OCI-LY1 (cell line): Measurements from ENCODE around the gene TRPV4.

Experiments used
- EZH2 ChIP-seq: fragments of 200-600 bp; sonication (generic), shearing (Covaris generic); IDR thresholded peaks from 2 replicates; pipeline ENCODE4 v1.8.0; 2017; ENCODE audit warnings: borderline replicate concordance, mixed run types, mild to moderate bottlenecking, antibody characterized with exemption, low read length, moderate library complexity, mixed read lengths
- TF ChIP-seq, protein P1 (sequence below): fragments of 200-600 bp; sonication (generic), shearing (Covaris generic); IDR thresholded peaks from 2 replicates; pipeline ENCODE4 v1.5.1; 2017; ENCODE audit warnings: mild to moderate bottlenecking, antibody characterized with exemption, low read length, moderate library complexity, mixed read lengths

GRCh38 chr12:109776624-109777023 is 56.6 kb downstream of the TRPV4 start:
- TF ChIP-seq, protein P1, sequence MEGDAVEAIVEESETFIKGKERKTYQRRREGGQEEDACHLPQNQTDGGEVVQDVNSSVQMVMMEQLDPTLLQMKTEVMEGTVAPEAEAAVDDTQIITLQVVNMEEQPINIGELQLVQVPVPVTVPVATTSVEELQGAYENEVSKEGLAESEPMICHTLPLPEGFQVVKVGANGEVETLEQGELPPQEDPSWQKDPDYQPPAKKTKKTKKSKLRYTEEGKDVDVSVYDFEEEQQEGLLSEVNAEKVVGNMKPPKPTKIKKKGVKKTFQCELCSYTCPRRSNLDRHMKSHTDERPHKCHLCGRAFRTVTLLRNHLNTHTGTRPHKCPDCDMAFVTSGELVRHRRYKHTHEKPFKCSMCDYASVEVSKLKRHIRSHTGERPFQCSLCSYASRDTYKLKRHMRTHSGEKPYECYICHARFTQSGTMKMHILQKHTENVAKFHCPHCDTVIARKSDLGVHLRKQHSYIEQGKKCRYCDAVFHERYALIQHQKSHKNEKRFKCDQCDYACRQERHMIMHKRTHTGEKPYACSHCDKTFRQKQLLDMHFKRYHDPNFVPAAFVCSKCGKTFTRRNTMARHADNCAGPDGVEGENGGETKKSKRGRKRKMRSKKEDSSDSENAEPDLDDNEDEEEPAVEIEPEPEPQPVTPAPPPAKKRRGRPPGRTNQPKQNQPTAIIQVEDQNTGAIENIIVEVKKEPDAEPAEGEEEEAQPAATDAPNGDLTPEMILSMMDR = no peak
- no peak for TF ChIP-seq EZH2
